ENCODE results near the gene EFTUD2.

Gene EFTUD2

DNA sequence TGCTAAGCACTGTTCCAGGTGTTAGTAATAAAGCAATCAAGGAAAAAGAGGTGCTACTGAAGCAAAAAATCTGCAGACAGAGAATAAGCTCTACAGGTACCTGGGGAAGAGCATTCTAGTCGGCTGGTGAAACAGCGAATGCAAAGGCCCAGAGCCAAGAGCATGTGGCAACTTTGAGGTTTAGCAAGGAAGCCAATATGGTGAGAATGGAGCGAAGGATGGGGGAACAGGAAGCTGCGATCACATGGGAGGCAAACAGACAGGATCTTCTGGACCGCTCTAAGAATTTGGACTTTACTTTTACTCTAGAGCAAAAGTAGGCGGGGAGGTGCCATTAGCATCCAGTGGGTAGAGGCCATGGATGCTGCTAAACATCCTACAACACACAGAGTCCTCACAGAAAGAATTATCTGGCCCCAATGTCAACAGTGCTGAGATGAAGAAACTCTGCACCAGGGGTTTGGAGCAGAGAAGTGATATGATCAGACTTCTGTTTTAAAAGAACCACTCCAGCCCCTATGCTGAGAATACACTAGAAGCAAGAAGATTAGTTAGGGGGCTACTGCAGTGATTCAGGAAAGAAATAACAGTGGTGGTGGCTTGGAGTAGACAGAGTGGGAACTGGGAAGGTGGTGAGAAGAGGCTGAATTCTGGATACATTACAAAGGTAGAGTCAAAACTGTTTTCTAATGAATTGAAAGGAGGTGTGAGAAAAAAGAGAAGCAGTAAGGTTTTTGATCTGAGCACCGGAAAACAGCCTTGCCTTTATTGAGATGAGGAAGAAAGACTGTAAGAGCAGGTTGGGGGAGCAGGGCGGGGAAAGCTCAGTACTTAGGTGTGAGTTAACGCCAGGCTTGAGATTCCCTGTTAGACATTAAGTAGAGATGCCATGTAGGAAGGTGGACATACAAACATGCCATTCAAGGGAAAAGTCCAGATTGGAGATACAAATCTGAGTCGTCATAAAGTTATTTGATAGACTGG is 11.0 kb downstream of the EFTUD2 start:
- DNase-seq (ENCODE audit: low read depth in 3 of 3) = no peak

DNA sequence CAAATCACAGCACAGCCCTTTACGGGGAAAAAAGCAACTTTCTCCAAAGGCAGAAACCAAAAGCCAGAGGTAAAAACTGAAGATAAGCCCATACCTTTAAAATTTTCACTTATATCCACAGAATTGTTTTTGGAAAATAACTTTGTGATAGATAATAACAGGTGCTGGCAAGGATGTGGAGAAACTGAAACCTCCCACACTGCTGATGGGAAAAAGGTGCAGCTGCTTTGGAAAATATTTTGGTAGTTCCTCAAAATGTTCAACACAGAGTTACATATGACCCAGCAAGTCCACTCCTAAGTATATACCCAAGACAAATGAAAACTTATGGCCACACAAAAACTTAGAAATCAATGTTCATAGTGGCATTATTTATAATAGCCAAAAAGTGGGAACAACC is 12.2 kb downstream of the EFTUD2 start:
- DNase-seq (ENCODE audit: low read depth in 3 of 3) = no peak

DNA sequence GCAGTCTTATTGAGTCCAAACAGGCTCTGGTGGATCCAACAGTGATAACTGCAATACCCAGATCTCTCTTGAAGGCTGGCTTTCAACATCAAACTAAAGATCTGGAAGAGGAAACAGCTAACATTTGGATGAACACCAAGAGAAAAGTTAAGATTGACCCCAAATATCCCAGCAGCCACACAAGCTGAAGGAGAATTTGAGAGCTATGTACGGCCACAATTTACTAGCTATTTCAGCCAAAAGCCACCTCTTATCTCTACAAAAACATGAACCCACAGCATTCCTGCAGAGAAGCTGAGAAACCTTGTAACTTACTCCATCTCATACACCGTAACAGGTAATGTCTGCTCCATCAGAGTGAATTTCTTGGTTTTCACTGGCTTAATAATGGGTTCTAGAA is 14.3 kb downstream of the EFTUD2 start:
- no peak for DNase-seq (ENCODE audit: low read depth in 3 of 3)

DNA sequence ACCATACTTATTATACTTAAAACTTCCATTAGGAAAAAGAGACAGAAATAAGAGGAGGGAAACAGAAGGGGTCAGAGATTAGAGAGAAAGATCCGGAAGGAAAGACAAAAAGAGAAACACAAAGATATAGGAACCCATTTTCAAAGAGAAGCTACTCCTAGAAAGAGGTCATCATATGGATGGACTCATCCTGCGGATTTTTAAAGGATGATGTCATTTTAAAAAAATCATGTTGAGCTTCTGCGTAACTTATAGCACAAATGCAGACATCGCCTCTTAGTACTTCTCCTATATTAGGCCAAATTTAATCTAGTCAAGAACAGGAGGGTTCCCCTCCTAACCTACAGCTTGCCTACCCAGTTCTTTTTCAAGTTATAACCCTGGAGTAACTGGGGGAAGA is 18.1 kb downstream of the EFTUD2 start:
- DNase-seq (ENCODE audit: low read depth in 3 of 3) = no peak

DNA sequence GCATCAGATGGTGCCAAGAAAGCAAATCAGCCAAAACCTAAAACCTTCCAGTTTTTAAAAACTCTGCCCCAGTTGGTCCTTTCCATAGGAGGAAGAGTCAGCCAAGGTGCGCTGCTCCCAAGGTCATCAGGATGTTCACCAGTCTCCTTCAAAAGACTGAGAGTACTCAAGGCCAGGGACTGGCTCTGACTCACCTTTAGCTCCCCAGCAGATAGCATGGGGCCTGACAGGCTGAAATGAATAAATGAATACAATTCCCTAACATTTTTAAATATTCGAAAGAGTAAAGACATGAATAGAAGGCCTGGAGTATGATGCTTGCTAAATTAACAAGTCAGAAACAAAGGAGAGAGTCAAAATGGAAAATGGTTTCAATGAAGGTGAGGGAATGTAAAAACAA is 19.2 kb downstream of the EFTUD2 start:
- no peak for DNase-seq (ENCODE audit: low read depth in 3 of 3)

DNA sequence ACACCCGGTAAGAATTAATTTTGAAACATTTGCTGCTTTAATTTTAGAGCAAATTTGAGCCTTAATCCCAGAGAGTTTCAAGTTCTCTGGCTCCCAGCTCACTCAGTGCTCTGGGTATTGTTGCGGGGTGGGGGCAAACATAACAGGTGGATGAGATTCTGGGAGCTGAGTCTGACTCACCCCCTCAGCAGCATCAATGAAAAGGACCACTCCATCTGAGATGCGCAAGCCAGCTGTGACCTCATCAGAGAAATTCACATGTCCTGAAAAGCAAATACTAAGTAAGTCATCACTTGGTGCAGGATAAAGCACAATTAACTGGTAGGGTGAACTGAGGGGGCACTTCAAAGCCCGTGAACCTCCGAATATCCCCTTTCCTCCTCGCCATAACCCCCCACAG is 19.9 kb downstream of the EFTUD2 start:
- no peak for DNase-seq (ENCODE audit: low read depth in 3 of 3)

DNA sequence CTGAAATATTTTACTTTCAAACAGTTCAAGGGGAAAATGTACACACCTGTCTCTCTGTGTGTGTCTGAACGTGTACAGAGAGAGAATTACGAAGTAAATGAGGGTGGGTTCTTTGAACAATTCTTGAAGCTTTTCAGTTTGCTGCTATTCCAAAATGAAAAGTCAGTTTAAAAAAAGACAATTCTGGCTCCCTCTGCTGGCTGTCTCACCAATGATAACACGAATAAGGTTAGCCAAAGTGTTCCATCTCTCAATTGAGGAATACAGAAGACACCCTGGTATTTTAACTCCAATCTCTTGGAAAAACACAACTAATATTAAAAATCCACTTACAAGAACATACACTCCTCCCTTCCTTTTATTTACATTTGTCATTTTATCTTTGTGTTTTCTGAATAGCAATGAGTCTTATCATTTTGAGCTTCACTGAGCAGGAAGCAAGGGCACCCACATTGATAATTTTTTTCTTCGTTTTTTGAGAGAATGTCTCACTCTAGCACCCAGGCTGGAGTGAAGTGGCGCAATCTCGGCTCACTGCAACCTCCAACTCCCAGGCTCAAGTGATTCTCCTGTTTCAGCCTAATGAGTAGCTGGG is 20.5 kb downstream of the EFTUD2 start:
- DNase-seq (ENCODE audit: low read depth in 3 of 3) = no peak

DNA sequence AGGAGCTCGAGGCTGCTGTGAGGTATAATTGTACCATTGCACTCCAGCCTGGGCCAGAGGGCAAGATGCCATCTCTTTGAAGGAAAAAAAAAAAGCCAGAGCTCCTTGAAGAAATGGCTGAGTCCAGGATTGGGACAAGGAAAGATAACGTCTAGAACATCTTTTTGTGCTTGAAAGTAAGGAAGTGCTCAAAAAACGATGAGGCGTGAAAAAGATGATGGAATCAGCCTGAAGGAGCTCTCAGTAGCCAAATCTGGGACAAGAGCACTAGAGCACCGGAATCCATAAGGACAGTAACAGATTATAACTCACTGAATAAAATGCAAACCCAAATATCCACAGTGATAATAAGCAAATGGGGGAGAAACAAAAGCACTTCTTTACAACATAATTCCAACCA is 22.1 kb downstream of the EFTUD2 start:
- no peak for DNase-seq (ENCODE audit: low read depth in 3 of 3)

DNA sequence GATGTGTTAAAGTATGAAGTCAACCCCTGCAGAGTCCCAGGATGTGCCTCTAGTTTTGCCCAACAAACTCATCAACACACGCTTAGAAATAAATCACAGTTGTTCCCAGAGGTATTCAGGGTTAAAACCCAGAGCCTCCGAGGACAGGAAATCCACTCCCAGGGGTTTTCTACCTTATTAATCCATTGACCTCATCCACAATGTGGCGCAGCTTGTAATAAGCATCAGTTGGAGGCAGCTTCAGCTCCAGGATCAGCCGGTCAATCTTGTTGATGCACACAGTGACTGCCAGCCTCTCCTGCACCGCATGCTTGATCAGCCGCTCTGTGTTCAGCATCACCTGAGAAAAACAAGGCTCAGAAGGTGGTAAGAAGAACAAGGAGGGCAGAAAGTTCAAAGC is 23.5 kb downstream of the EFTUD2 start:
- DNase-seq (ENCODE audit: low read depth in 3 of 3) = no peak

DNA sequence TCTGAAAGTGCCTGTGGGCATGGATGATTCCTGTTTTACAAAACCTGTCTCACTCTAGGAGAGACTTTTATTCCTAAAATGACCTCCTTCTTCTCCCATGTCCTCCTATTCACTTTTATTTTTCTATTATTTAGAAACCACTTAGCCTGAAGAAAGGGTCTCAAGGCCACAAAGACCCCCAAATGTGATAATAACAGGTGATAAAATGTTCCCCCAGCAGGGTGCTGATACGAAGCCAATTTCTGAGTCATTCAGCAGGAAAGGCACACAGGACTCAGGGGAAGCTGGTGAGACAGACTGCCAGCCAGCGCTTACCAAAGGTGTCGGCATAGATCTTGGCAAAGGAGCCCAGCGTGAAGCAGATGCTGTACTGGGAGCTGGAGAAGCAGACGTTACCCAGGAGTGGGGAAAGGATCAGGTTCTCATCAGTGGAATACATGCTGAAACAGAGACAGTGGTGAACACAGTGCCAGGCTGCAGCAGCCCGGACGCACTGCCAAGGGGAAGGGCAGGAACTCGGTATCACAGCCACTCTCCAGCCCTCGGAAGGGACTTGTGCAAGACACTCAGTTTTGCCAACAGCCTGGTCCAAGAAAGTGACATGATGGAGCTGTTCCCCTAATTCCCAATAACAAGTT is 27.0 kb downstream of the EFTUD2 start:
- no peak for DNase-seq (ENCODE audit: low read depth in 3 of 3)

DNA sequence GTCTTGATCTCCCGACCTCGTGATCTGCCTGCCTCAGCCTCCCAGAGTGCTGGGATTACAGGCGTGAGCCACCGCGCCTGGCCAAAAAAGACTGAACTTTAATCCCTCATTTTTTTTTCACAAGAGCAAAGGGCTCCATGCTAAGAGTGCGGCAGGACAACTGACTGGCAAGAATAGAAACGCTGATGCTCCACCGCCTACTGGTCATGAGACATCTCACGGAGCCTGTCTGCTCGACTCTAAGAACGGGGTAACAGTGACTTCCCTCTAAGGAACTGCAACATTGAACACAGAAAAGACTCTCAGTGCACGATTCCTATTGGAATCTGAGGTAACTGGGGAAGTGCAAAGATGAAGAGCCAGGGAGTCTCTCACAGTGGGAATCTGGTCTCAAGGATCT is 27.7 kb downstream of the EFTUD2 start:
- no peak for DNase-seq (ENCODE audit: low read depth in 3 of 3)

DNA sequence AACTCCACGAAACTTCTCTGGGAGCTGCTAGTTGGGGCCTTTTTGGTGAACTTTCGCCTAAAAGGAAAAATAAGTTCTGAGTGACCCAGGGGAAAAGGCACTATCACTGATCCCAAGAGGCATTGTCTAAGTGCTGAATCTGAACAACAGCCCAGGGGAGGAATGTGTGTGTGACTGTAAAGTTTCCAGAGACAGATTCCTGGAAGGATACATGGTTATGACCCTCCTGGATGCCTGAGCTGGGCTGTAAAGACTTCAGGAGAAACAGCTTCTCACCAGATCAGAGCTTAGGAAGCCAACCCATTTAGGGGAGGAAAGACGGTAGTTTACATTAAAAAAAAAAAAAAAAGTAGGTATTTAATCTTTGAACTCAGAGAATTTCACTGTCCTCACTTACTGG is 31.4 kb downstream of the EFTUD2 start:
- DNase-seq (ENCODE audit: low read depth in 3 of 3) = no peak

DNA sequence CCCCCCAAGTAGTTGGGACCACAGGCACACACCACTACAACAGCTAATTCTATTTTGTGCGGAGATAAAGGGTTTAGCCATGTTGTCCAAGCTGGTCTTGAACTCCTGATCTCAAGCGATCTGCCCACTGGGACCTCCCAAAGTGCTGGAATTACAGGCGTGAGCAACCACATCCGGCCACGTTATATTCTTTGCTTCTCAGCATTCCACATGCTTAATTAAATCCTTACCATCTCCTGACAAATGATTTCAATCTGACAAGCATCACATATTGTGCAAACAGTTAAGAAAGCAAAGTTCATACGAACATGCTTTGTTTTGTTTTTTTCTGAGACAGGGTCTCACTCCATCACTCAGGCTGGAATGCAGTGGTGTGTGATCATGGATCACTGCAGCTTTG is 33.3 kb downstream of the EFTUD2 start:
- no peak for DNase-seq (ENCODE audit: low read depth in 3 of 3)

DNA sequence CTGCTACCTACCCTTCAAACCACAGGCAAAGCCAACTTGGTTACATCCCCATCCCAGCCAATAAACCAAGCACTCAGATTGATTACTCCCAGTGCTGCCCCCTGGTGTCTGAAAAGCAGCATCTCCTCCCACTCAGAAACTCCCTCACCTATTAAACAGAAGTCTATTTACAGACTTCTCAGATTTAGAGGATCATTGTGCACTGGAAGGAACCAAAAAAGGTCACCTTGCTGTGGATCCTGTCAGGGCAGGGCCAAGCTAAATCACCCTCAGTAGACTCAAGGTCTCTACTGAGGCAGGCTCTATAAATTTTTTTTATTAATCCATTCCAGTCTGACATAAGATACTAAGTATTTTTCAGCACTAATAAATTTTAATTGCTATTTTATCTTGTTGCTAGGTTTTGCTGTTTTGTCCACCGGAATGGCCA is 34.0 kb downstream of the EFTUD2 start:
- DNase-seq (ENCODE audit: low read depth in 3 of 3) = peak; percentile 29 to 61 (median 36)

DNA sequence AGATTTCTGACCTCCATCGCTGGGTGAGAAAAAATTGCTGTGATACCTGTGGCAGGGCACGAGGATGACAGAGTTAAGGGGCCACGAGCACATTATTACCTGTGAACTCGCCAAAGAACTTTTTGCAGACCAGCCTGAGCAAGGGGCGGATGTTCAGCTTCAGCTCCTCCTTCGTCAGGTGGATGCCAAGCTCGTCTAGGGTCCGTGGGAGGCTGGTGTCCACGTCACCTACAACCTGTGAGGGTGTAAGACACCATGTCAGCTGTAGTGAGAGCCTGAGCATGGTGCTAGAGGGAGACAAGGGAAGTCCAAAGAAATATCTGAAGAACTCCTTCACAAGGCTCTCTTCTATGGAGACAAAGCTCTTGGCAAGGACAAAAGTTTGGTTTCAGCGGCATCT is 34.4 kb downstream of the EFTUD2 start:
- no peak for DNase-seq (ENCODE audit: low read depth in 3 of 3)

DNA sequence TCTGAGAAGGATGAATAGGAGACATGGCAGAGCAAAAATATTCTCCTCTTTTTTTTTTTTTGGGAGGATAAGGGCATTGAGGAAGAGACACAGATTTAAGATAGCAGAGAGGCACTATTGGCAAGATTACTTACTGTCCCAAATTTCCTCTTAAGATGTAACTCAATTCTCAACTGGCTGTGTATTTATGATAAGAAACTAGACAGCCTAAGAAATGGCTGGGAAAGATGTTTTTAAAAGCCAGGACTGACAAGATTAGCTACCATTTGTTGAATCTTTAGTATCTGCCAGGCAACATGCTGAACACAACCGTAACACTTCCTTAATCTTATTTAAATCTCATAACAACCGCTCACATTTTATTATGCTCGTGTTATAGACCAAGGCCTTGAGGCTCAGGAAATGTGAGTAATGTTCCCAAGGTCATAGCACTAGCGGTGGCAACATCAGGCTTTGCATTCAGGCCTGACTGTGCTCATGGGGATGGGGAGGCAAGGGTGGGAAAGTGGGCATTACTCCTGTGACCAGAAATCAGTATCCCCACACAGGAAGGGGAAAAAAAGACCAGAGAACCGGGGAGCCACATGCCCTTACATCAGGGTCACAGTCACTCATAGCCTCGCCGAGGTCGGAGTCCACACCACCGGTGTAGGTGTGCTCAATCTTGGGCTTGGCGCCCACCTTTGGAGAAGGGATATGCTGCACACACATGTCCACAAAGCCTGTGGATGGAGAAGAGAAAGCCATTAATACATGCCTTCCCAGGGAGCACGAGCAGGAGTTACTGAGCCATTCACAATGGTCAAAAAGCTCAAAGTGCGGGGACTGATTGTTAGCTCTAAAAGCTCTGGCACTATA is 36.0 kb downstream of the EFTUD2 start:
- no peak for DNase-seq (ENCODE audit: low read depth in 3 of 3)

DNA sequence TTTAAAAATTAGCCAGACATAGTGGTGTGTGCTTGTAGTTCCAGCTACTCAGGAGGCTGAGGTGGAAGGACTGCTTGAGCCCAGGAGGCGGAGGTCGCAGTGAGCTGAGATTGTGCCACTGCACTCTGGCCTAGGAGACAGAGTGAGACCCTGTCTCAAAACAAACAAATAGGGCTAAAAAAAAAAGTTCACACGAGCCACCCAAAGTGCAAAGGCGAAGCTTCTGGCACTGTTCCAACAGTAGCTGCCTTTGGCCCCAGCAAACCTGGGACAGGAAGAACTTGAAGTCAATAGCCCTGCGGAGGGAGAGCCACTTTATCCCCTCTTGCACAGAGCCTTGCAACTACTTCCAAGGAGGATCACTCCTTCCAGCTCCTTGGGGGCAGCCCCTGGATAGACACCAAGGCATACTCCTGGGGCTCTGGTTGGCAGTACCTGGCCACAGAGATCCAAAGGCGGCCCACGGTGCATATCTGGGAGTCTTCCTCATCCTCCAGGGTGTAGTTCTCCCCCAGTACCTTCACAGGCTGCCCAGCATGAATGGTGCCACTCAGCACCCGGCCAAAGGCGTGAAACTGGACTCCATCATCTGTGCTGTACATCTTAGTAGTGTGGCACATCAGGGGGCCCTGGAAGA is 36.8 kb downstream of the EFTUD2 start:
- no peak for DNase-seq (ENCODE audit: low read depth in 3 of 3)

DNA sequence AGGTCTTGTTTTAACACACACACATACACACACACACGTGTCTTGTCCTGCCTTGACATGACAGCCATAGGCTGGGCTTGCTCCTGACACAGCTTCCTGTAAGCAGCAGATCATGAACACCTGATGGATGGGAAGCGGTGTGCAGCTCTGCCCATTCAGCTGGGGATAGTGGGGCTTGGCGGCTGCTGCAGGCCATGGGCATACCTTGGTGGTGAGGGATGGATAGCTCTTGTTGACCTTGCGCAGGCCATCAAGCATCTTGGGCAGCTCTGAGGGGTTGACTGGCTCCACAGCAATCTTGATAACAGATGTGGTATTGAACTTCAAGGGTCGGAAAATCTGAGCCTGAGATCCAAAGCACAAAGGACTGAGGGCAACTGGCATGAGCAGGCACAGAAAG is 39.5 kb downstream of the EFTUD2 start:
- no peak for DNase-seq (ENCODE audit: low read depth in 3 of 3)

DNA sequence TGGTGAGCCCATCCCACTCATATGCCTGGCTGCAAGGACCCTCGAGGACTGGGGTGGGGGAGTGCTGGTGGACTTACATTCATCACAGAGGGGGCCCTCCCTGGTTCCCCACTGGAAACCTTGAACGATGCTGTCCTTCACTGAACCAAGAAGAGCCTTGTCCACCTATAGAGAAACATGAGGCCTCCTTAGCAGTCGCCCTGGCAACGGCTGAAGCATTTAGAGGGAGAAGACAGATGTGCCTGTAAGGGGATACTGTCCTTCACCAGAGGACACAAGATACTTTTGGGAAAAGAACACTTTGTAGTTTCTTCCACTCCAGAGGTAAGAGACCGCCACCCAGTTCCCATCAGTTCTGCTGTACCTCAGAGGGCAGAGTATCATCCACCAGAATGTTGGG is 45.1 kb downstream of the EFTUD2 start:
- no peak for DNase-seq (ENCODE audit: low read depth in 3 of 3)

DNA sequence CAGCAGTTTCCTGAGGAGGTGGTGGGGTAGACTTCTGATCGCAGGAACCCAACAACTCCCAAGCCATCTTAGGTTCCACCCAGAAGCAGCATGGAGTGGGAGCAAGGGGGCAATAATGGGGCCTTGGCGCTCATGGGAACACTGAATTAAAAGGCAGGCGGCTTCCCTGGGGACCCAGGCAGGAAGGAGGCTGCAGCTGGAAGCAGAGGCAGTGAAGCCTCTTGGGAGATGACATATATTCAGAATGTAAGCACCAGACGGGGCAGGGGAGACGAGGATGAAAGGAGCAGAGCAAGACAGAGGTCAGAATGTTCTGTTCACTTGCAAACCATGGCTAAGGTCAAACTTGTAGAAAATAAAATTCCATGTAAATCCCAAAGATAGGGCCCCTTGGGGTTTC is 48.6 kb downstream of the EFTUD2 start:
- DNase-seq (ENCODE audit: low read depth in 3 of 3) = no peak

DNA sequence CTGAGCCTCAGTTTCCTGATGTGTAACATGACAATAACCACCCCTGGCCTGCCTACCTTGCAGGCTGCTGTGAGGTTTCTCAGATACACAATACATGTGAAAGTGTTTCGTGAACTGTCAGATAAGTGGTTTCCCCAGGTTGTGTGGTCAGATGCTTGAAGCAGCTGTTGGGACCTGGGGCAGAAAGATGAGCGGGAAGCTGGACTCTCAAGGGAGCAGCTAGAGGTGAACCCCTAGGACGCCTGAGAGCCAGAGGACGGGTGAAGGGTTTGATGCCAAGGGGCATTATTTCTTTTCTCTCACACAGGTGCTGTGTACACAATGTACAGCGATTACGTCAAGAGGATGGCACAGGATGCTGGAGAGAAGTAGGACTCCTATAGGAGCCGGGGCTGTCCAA is 49.2 kb downstream of the EFTUD2 start:
- no peak for DNase-seq (ENCODE audit: low read depth in 3 of 3)

Measured in stimulated activated CD4-positive, alpha-beta T cell treated with anti-CD3 and anti-CD28 coated beads, TNF-alpha, amount 100 ng/mL, for 4 hours (primary cell).